Smooth muscle cell (in vitro differentiated cells): ENCODE results near the gene EXTL1. TPM values are rescaled to one million over a fixed set of nuclear protein-coding genes. Genes with fewer than 3 reads are reported as not detected.

Experiments
- DNase-seq: peaks from one replicate; lab custom pipeline; 2025; ENCODE audit not compliant: unreplicated experiment; lab: John Stamatoyannopoulos, UW
- H2AFZ ChIP-seq: fragments of 200-600 bp; sonication (generic); 2 replicates; pipeline ENCODE4 v1.6.0; 2016; ENCODE audit warnings: antibody characterized with exemption, low read depth, mild to moderate bottlenecking
- H3F3A ChIP-seq: fragments of 200-600 bp; sonication (generic); 2 replicates; pipeline ENCODE4 v1.6.0; 2017; ENCODE audit warnings: antibody characterized with exemption, low read depth
- H3K27ac ChIP-seq: fragments of 200-600 bp; sonication (generic); 2 replicates; pipeline ENCODE4 v1.5.1; 2016; ENCODE audit warnings: low read depth, mild to moderate bottlenecking
- H3K27me3 ChIP-seq: fragments of 200-600 bp; sonication (generic); 2 replicates; pipeline ENCODE4 v1.6.1; 2016; ENCODE audit warnings: low read depth, mild to moderate bottlenecking
- H3K36me3 ChIP-seq: fragments of 200-600 bp; sonication (generic); 2 replicates; pipeline ENCODE4 v1.5.1; 2016; ENCODE audit warnings: low read depth
- H3K4me1 ChIP-seq: fragments of 200-600 bp; sonication (generic); 2 replicates; pipeline ENCODE4 v1.5.1; 2016; ENCODE audit warnings: low read depth
- H3K4me2 ChIP-seq: fragments of 200-600 bp; sonication (generic); 2 replicates; pipeline ENCODE4 v1.6.0; 2016; ENCODE audit warnings: mild to moderate bottlenecking
- H3K4me3 ChIP-seq: fragments of 200-600 bp; sonication (generic); 2 replicates; pipeline ENCODE4 v1.5.1; 2016; ENCODE audit warnings: mild to moderate bottlenecking
- H3K79me2 ChIP-seq: fragments of 200-600 bp; sonication (generic); 2 replicates; pipeline ENCODE4 v1.6.0; 2016; ENCODE audit warnings: low read depth, mild to moderate bottlenecking
- H3K9ac ChIP-seq: fragments of 200-600 bp; sonication (generic); 2 replicates; pipeline ENCODE4 v1.6.0; 2016; ENCODE audit warnings: low read depth
- H3K9me3 ChIP-seq: fragments of 200-600 bp; sonication (generic); replicated peaks from 2 replicates; pipeline ENCODE4 v1.5.1; 2016; ENCODE audit warnings: low read depth
- H4K20me1 ChIP-seq: fragments of 200-600 bp; sonication (generic); 2 replicates; pipeline ENCODE4 v1.6.0; 2016; ENCODE audit warnings: low read depth
- WGBS: methylation state at CpG from one replicate; pipeline ENCODE4 v1.1.7; 2016; ENCODE audit warnings: low lambda C conversion rate; 5-methylcytosine and 5-hydroxymethylcytosine counted together
- polyA plus RNA-seq: library from polyadenylated mRNA; unstranded; fragments of >200 nt; fragmentation: Nextera tagmentation; extraction: Ambion mirVana; gene quantifications from 2 replicates; pipeline ENCODE4 v1.2.1, GENCODE V29; 2016
- total RNA-seq: library from RNA; depleted of rRNA; stranded (reverse); fragments of >200 nt; gene quantifications from 2 replicates; pipeline ENCODE4 v1.2.3, GENCODE V29; 2014
- TF ChIP-seq, protein P1 (sequence below): fragments of 200-600 bp; sonication (generic); IDR thresholded peaks from 2 replicates; pipeline ENCODE4 v1.5.1; 2017; ENCODE audit warnings: borderline replicate concordance, mild to moderate bottlenecking, antibody characterized with exemption; ENCODE audit not compliant: insufficient read depth, poor library complexity, severe bottlenecking

Gene EXTL1
- total and polyA plus RNA-seq, 2 experiments from 2014 or later: 11.2 to 25.8 TPM

DNA sequence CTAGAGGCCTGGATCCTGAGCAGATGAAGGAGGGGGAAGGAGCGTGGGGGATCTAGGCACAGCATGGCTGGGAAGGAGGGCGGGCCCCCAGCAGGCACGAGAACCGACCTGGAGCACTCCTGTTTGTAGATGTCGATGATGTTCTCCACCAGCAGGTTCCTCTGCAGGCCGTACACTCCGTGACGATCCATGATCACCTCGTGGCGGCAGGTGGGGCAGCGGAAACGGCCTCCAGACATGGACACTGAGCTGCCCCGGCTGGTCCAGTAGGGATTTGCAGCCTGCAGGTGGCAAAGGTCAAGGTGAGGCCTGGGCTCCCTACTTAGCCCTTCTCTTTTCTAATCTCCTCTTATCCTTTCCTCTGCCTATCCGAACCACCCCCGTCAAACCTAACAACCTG lies 44.6 kb downstream of the EXTL1 start:
- Histone ChIP-seq H3F3A (no peaks in the 10 kb centered on the region), H4K20me1 (no peaks in the 10 kb centered on the region), H3K4me2 (no peak overlapping the region), H3K36me3 (no peaks in the 10 kb centered on the region), H3K27ac (no peak overlapping the region), H3K9ac (no peak overlapping the region), H3K27me3 (no peaks in the 10 kb centered on the region), H3K4me1 (no peaks in the 10 kb centered on the region), H3K79me2 (no peaks in the 10 kb centered on the region), H2AFZ (no peak overlapping the region), H3K4me3 (no peak overlapping the region), H3K9me3 (no peaks in the 10 kb centered on the region)
- 89% methylated on average over 15 of the region's 15 CpGs for WGBS
- TF ChIP-seq, protein P1, sequence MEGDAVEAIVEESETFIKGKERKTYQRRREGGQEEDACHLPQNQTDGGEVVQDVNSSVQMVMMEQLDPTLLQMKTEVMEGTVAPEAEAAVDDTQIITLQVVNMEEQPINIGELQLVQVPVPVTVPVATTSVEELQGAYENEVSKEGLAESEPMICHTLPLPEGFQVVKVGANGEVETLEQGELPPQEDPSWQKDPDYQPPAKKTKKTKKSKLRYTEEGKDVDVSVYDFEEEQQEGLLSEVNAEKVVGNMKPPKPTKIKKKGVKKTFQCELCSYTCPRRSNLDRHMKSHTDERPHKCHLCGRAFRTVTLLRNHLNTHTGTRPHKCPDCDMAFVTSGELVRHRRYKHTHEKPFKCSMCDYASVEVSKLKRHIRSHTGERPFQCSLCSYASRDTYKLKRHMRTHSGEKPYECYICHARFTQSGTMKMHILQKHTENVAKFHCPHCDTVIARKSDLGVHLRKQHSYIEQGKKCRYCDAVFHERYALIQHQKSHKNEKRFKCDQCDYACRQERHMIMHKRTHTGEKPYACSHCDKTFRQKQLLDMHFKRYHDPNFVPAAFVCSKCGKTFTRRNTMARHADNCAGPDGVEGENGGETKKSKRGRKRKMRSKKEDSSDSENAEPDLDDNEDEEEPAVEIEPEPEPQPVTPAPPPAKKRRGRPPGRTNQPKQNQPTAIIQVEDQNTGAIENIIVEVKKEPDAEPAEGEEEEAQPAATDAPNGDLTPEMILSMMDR: no peak
- no peak for DNase-seq

DNA sequence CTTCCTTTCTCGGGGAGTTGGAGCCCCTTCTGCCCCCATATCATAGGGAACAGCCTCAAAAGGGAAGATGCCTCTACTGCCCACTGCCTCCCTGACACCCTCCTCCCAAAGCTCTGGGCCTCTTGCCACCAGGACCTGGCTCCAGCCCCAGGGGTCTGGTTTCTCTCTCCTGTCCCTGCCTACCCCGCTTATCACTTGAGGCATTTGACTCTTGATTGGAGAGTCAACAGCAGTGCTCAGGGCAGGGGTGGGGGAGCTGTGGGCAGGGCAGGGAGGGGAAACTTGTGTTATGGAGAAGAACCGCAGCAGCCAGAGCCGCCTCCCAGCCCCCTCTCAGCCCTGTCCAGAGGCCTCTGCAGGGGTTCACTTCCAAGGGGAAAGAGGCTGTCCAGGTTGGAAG lies 45.3 kb downstream of the EXTL1 start:
- WGBS: 30% methylated on average over 3 of the region's 4 CpGs
- H3K79me2 ChIP-seq: no peaks in the 10 kb centered on the region
- H3K27me3 ChIP-seq: no peaks in the 10 kb centered on the region
- no peaks in the 10 kb centered on the region for H4K20me1 ChIP-seq
- no peaks in the 10 kb centered on the region for H3F3A ChIP-seq
- H3K9ac ChIP-seq: no peak overlapping the region
- no peaks in the 10 kb centered on the region for H3K4me1 ChIP-seq
- no peak overlapping the region for H3K4me3 ChIP-seq
- TF ChIP-seq, protein P1: no peak
- no peak for DNase-seq
- no peak overlapping the region for H2AFZ ChIP-seq
- peak overlapping the region; percentile 51 for H3K4me2 ChIP-seq
- H3K9me3 ChIP-seq: no peaks in the 10 kb centered on the region
- no peak overlapping the region for H3K27ac ChIP-seq
- no peaks in the 10 kb centered on the region for H3K36me3 ChIP-seq

DNA sequence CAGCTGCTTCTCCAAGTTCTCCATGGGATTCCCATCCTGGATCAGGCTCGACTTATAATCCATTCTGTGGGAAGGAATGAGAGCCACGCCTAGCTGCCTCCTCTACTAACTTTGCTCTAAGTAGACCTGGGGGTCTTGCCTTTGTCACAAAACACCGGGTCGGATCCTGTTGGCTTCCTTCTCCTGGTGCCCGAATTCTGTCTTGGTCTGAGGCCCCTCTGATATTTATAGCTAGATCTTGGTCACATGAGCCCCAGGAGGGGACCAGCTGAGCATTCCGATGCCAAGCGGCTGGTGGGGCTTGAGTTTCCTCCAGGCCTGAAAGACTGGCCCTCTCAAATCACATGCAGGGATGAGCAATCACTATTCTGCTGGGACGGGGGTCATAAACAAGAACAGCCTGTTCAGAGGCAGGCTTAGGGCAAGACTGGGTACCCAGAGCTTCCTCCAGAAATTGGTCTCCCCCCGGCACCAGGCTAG lies 45.9 kb downstream of the EXTL1 start, which contains the start of gene TRIM63:
TSS of gene TRIM63 (minus strand) at position 199 of the 480 bp plus-strand sequence. CDS start at position 63, 136 bp downstream.
- H3K4me2 ChIP-seq: peak within 1 kb of the TSS; percentile 51
- no peaks in the 10 kb centered on the region for H3K36me3 ChIP-seq
- DNase-seq: no peak
- H4K20me1 ChIP-seq: no peaks in the 10 kb centered on the region
- H3K4me1 ChIP-seq: no peaks in the 10 kb centered on the region
- no peak within 1 kb of the TSS for H3K4me3 ChIP-seq
- H3F3A ChIP-seq: no peaks in the 10 kb centered on the region
- no peaks in the 10 kb centered on the region for H3K9me3 ChIP-seq
- no peaks in the 10 kb centered on the region for H3K27me3 ChIP-seq
- 65% methylated on average over 9 of the region's 9 CpGs for WGBS
- no peaks in the 10 kb centered on the region for H3K79me2 ChIP-seq
- TF ChIP-seq, protein P1: no peak
- peak within 1 kb of the TSS; percentile 30 for H2AFZ ChIP-seq
- H3K27ac ChIP-seq: no peak within 1 kb of the TSS
- H3K9ac ChIP-seq: no peak within 1 kb of the TSS

- WGBS: 100% methylated on average over 1 of the region's 1 CpG
Measured at GRCh38 chr1:26069941-26070295, 48.3 kb downstream of the EXTL1 start.

More at GRCh38 chr1:26069941-26070295, 48.3 kb downstream of the EXTL1 start:
- H3K79me2 ChIP-seq: no peaks in the 10 kb centered on the region
- H3F3A ChIP-seq: no peaks in the 10 kb centered on the region
- H3K4me1 ChIP-seq: no peaks in the 10 kb centered on the region
- H3K4me3 ChIP-seq: no peak overlapping the region
- no peaks in the 10 kb centered on the region for H3K9me3 ChIP-seq
- DNase-seq: no peak
- H3K27ac ChIP-seq: no peak overlapping the region
- no peak overlapping the region for H3K9ac ChIP-seq
- TF ChIP-seq, protein P1: no peak
- no peaks in the 10 kb centered on the region for H4K20me1 ChIP-seq
- no peaks in the 10 kb centered on the region for H3K27me3 ChIP-seq
- H2AFZ ChIP-seq: no peak overlapping the region
- H3K4me2 ChIP-seq: no peak overlapping the region
- no peaks in the 10 kb centered on the region for H3K36me3 ChIP-seq
